ENCODE measurements around the gene OSBPL2.
A peak's percentile ranks its signal among the peaks of the same experiment; 100 is the strongest.

The OSBPL2 gene

DNA sequence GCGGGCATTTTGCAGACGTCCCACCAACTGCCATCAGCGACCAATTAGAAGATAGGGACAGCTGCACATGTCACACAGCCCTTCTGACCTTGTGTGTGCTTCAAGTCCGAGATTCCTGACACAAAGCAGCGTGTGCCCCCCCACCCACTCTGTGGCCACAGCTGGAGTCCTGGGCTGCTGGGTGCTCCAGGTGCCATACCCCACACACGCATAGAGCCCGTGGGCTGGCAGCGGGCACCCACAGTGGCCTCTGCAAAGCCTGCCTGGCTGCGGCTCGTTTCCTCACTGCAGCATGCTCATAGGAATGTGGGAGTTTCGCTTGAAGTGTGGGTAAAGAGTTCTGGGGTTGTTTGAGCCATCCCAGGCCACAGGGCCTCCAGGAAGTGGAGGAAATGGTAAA lies 62.0 kb downstream of the OSBPL2 start:
- Histone ChIP-seq H3K4me3 (IDR thresholded peaks at IDR 0.05; ENCODE audit: insufficient read depth, low read depth, low read length) (no peak overlapping the region), H4K20me1 (ENCODE audit: insufficient read depth) (peaks cover 18% of the 10 kb centered on the region), H3K79me2 (ENCODE audit: insufficient read depth, low read depth) (peaks cover 22% of the 10 kb centered on the region), H2AFZ (ENCODE audit: low read depth) (no peak overlapping the region), H3K27me3 (ENCODE audit: insufficient read depth, low read depth) (no peaks in the 10 kb centered on the region), H3K9ac (no peak overlapping the region), H3K36me3 (ENCODE audit: insufficient read depth) (peaks cover 7% of the 10 kb centered on the region; the same call in 1 of the 2 replicates), H3K4me2 (no peak overlapping the region), H3K4me1 (ENCODE audit: low read depth, poor library complexity, severe bottlenecking) (peaks cover 13% of the 10 kb centered on the region), H3K27ac (no peak overlapping the region)
- TF ChIP-seq, protein P1, sequence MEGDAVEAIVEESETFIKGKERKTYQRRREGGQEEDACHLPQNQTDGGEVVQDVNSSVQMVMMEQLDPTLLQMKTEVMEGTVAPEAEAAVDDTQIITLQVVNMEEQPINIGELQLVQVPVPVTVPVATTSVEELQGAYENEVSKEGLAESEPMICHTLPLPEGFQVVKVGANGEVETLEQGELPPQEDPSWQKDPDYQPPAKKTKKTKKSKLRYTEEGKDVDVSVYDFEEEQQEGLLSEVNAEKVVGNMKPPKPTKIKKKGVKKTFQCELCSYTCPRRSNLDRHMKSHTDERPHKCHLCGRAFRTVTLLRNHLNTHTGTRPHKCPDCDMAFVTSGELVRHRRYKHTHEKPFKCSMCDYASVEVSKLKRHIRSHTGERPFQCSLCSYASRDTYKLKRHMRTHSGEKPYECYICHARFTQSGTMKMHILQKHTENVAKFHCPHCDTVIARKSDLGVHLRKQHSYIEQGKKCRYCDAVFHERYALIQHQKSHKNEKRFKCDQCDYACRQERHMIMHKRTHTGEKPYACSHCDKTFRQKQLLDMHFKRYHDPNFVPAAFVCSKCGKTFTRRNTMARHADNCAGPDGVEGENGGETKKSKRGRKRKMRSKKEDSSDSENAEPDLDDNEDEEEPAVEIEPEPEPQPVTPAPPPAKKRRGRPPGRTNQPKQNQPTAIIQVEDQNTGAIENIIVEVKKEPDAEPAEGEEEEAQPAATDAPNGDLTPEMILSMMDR (conservative IDR thresholded peaks at IDR 0.05; ENCODE audit: low read depth, low read length), result no peak

DNA sequence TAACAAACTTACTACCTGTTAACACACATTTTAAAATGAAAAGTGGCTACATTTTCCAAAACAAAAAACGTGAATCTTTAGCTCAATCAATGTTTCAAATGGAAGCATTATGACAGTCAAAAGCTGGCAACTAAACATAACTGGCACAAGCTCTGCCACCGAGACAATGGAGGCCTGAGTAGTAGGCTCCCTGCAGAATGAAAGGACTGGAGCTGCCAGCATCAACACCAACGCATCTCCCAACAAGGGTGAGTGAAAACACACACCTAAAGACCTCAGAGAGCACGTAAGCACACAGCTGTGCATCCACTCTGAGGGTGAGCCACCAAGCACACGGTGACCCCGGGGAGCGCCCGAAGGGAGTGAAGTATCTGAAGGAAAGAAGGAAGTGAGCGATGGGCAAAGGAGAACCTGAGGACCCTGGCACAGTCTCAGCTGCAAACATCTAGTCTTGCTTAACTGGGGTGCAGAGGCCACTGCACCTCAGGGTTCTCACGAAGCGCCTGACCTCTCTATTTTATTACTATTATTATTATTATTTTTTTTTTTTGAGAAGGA lies 62.9 kb downstream of the OSBPL2 start:
- peaks cover 31% of the 10 kb centered on the region for H3K79me2 ChIP-seq (ENCODE audit: insufficient read depth, low read depth)
- TF ChIP-seq, protein P1 (conservative IDR thresholded peaks at IDR 0.05; ENCODE audit: low read depth, low read length), result no peak
- no peak overlapping the region for H3K9ac ChIP-seq
- peaks cover 14% of the 10 kb centered on the region; the same call in 1 of the 2 replicates for H3K36me3 ChIP-seq (ENCODE audit: insufficient read depth)
- H2AFZ ChIP-seq (ENCODE audit: low read depth), result no peak overlapping the region
- H3K4me3 ChIP-seq (IDR thresholded peaks at IDR 0.05; ENCODE audit: insufficient read depth, low read depth, low read length), result no peak overlapping the region
- H3K4me2 ChIP-seq, result no peak overlapping the region
- no peak overlapping the region; the same call in 1 of the 2 replicates for H3K27ac ChIP-seq
- H3K4me1 ChIP-seq (ENCODE audit: low read depth, poor library complexity, severe bottlenecking), result peaks cover 15% of the 10 kb centered on the region
- H4K20me1 ChIP-seq (ENCODE audit: insufficient read depth), result peaks cover 22% of the 10 kb centered on the region
- no peaks in the 10 kb centered on the region for H3K27me3 ChIP-seq (ENCODE audit: insufficient read depth, low read depth)

DNA sequence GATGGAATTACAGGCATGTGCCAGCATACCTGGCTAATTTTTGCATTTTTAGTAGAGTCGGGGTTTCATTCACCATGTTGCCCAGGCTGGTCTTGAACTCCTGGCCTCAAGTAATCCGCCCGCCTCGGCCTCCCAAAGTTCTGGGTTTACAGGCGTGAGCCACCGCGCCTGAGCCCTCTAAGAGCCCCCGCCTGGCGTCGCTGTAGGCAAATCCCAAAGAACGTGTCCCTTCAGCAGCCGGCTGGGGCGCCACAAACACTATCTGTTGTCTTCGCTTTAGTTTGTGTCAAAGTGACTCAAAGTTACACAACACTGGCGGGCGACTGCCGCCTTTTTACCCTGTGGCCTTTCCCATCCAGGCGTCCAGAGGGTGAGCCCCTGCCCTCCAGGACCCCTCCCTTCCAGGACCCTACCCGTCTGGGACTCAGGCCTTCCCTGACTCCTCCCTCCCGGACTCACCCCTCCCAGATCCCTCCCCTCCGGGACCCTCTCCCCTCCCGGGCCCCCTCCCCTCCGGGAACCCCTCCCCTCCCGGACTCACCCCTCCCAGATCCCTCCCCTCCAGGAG lies 63.5 kb downstream of the OSBPL2 start:
- TF ChIP-seq, protein P1 (conservative IDR thresholded peaks at IDR 0.05; ENCODE audit: low read depth, low read length), result peak; percentile 39
- no peak overlapping the region for H3K4me3 ChIP-seq (IDR thresholded peaks at IDR 0.05; ENCODE audit: insufficient read depth, low read depth, low read length)
- peak overlapping the region; percentile 100; the same call in 1 of the 2 replicates for H2AFZ ChIP-seq (ENCODE audit: low read depth)
- peaks cover 37% of the 10 kb centered on the region for H3K79me2 ChIP-seq (ENCODE audit: insufficient read depth, low read depth)
- H3K4me2 ChIP-seq, result peak overlapping the region; percentile 93
- peak overlapping the region; percentile 98 for H3K27ac ChIP-seq
- H3K4me1 ChIP-seq (ENCODE audit: low read depth, poor library complexity, severe bottlenecking), result peaks cover 15% of the 10 kb centered on the region
- H3K36me3 ChIP-seq (ENCODE audit: insufficient read depth), result peaks cover 21% of the 10 kb centered on the region; the same call in 1 of the 2 replicates
- no peaks in the 10 kb centered on the region for H3K27me3 ChIP-seq (ENCODE audit: insufficient read depth, low read depth)
- peaks cover 22% of the 10 kb centered on the region for H4K20me1 ChIP-seq (ENCODE audit: insufficient read depth)
- H3K9ac ChIP-seq, result peak overlapping the region; percentile 97

DNA sequence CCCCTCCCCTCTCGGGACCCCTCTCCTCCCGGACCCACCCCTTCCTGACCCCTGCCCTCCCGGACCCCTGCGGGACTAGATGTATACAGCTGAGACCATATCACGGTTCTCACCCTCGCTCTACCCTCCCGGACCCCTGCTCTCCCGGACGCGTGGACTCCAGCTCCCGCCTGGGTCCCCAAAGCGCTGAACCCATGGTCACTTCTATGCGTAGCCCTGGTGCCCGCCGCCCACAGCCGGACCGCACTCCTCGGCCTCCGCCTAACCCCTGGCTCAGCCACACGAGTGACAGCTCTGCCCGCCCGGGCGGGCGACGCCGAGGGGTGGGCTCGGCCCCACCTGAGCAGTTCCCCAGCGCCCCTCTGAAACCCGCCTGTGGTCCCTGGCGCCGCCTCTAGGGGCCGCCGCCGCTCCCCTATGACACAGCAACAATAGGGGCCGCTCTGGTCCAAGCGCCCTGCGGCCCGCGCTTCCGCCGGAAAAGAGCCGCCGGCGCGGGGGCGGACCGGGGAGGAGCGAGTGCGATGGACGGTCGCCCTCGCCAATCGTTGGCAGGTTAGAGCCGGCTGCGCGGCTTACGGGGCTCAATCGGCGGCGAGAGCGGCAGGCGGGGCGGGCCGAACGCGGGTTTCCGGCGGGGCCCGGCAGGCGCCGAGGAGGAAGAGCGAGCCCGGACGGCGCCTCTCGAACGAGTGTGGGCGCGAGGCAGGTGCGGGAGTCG lies 64.2 kb downstream of the OSBPL2 start, which contains the start of gene ADRM1:
TSS of gene ADRM1 (plus strand) at position 657 of the 721 bp plus-strand sequence. CDS start 572 bp downstream, outside the sequence.
- peaks cover 23% of the 10 kb centered on the region; the same call in 1 of the 2 replicates for H3K36me3 ChIP-seq (ENCODE audit: insufficient read depth)
- H3K27ac ChIP-seq, result peak within 1 kb of the TSS; percentile 98
- H3K27me3 ChIP-seq (ENCODE audit: insufficient read depth, low read depth), result no peaks in the 10 kb centered on the region
- H4K20me1 ChIP-seq (ENCODE audit: insufficient read depth), result peaks cover 22% of the 10 kb centered on the region
- peak within 1 kb of the TSS; percentile 100 for H2AFZ ChIP-seq (ENCODE audit: low read depth)
- H3K4me1 ChIP-seq (ENCODE audit: low read depth, poor library complexity, severe bottlenecking), result peaks cover 15% of the 10 kb centered on the region
- H3K4me3 ChIP-seq (IDR thresholded peaks at IDR 0.05; ENCODE audit: insufficient read depth, low read depth, low read length), result no peak within 1 kb of the TSS
- peak within 1 kb of the TSS; percentile 97 for H3K9ac ChIP-seq
- H3K4me2 ChIP-seq, result peak within 1 kb of the TSS; percentile 99
- TF ChIP-seq, protein P1 (conservative IDR thresholded peaks at IDR 0.05; ENCODE audit: low read depth, low read length), result peak; percentile 76
- H3K79me2 ChIP-seq (ENCODE audit: insufficient read depth, low read depth), result peaks cover 38% of the 10 kb centered on the region
